GM10266 (cell line): ENCODE results near the gene JAK1.

Experiments used
- DNase-seq: peaks from one replicate; pipeline ENCODE4 v3.0.0; 2012; ENCODE audit errors: extremely low spot score
- CTCF ChIP-seq: IDR thresholded peaks from 2 replicates; pipeline ENCODE4 v1.5.1; 2012; ENCODE audit warnings: mild to moderate bottlenecking, low read depth; ENCODE audit not compliant: control insufficient read depth, insufficient read depth; ENCODE audit errors: missing control alignments

Gene JAK1

GRCh38 chr1:64873576-64873975 lies 92.8 kb downstream of the JAK1 start:
- no peak for TF ChIP-seq CTCF
- DNase-seq = no peak

- DNase-seq = no peak
- TF ChIP-seq CTCF = no peak
These were observed 94.3 kb downstream of the JAK1 start for GRCh38 chr1:64872067-64872466.

GRCh38 chr1:64871256-64871655 lies 95.1 kb downstream of the JAK1 start:
- TF ChIP-seq CTCF = no peak
- no peak for DNase-seq

GRCh38 chr1:64867266-64867665 lies 99.1 kb downstream of the JAK1 start:
- no peak for TF ChIP-seq CTCF
- DNase-seq = no peak

- no peak for TF ChIP-seq CTCF
- DNase-seq = no peak
These were observed 99.7 kb downstream of the JAK1 start for GRCh38 chr1:64866689-64867088.

- no peak for DNase-seq
- no peak for TF ChIP-seq CTCF
These were observed 101.1 kb downstream of the JAK1 start for GRCh38 chr1:64865105-64865757.

- DNase-seq = peak; percentile 77
- no peak for TF ChIP-seq CTCF
These were observed 102.1 kb downstream of the JAK1 start for GRCh38 chr1:64864018-64864940.
